NK-92 treated with Interleukin-12 subunit alpha and Interleukin-12 subunit beta, amount 100 ng/mL, for 24 hours (cell line): ENCODE measurements around the gene DNAAF1.
"Not testable (repeated sequence)": the region's sequence is repeated elsewhere in the genome, so short reads cannot be mapped to it uniquely, and the experiment has no call there.

Source experiments
- DNase-seq: peaks from one replicate; lab custom pipeline; 2025; lab: John Stamatoyannopoulos, UW

DNAAF1 gene

GRCh38 chr16:84212154-84212553, 67.0 kb downstream of the DNAAF1 start:
- DNase-seq = no peak

GRCh38 chr16:84212631-84213030, 67.5 kb downstream of the DNAAF1 start:
- no peak for DNase-seq

- DNase-seq = no peak
These were observed 69.5 kb downstream of the DNAAF1 start for GRCh38 chr16:84214451-84215066.

- DNase-seq = no peak
These were observed 70.4 kb downstream of the DNAAF1 start for GRCh38 chr16:84215531-84215930.

DNA sequence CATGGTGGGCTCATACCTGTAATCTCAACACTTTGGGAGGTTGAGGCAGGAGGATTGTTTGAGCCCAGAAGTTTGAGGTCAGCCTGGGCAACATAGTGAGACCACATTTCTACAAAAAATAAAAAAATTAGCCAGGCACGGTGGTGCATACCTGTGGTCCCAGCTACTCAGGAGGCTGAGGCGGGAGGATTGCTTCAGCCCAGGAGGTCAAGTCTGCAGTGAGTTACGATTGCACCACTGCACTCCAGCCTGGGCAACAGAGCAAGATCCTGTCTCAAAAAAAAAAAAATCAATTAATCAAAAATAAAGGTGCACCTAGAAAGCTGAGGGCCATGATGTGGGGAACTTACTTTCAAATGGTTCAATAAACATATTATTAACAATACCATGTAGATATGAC, 71.0 kb downstream of the DNAAF1 start:
- not testable (repeated sequence) for DNase-seq

- DNase-seq = no peak
These were observed 73.2 kb downstream of the DNAAF1 start for GRCh38 chr16:84218176-84218823.

- no peak for DNase-seq
These were observed 73.8 kb downstream of the DNAAF1 start for GRCh38 chr16:84218956-84219355.

DNA sequence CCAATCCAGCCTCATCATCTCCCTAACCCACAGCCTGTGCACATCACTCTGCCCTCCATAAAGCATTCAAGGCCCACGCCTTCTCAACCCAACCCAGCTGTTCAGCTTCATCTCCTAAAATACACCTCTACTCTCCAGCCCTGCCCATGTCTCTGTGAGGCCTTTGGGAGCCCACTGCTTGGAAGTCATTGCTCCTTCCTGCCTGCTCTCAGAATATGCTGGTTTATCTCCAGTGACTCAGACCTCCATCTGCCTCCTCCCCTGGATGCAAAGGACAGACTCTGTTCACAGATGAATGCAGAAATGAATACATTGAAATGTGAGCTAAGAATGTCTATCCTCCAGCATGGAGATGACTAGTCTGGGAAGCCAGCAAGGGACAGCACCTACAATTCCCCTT, 75.7 kb downstream of the DNAAF1 start:
- no peak for DNase-seq

DNA sequence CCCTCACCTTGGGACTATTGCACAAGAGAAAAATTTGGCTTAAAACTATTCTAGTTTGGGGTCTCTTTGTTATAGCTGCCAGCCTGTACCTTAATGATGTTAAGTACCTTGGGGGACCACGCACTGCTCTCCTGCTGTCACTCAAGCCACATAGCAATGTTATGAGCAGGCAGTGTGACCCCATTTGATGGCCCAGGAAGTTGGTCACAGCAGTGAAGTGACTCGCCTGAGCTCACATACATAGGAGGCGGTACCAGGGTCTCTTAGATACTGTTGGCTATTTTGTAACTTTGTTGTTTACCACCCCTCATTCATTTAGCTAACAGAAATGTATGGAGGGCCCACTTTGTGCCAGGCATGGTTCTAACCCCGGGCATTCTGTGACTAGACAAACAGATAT, 78.3 kb downstream of the DNAAF1 start:
- no peak for DNase-seq

DNA sequence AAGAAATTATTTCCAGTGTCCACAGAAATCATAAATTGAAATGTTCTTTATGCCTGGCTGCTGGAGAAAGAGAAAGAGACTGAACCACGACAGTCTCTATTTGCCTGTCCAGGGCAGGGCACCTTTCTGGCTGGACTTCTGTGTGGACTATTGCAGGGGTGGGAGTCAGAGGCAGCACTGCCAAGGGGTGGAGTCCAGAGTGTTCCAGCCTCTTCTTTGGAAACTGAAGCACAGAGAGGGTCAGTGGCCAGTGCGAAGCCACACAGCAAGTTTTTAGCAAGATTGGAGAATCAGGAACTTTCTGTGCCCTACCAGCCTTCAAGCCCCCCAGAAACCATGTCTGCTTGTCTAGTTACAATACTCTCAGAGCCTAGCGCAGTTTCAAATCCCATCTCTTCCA, 79.4 kb downstream of the DNAAF1 start:
- DNase-seq = no peak

- no peak for DNase-seq
These were observed 80.0 kb downstream of the DNAAF1 start for GRCh38 chr16:84225126-84225525.

- DNase-seq = no peak
These were observed 80.5 kb downstream of the DNAAF1 start for GRCh38 chr16:84225571-84225970.

DNA sequence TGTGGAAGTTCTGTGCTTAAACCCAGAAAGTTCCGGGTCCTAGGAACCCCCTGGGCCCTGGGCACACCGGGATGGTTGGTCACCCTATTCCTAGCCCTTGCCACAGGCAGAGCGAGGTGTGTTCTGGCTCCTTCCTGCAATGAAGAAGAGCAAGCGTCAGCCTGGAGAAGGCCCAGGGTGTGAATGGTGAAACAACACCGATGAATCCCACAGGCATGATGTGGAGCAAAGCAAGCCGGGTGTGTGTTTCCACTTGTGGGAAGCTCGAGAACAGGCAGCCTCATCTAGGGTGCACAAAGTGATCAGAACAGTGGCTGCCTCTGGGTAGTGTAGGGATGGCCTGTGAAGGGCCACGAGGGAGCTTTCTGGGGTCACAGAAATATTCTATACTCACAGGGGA, 80.9 kb downstream of the DNAAF1 start:
- DNase-seq = no peak
